A673 (cell line): ENCODE data around the gene CPE. TPM values are rescaled to one million over a fixed set of nuclear protein-coding genes. Genes with fewer than 3 reads are reported as not detected.

Experiments
- BruUV-seq: library from RNA; stranded (reverse); fragments of 400-500 nt; replicated peaks from 2 replicates; lab custom pipeline; 2021; lab: Mats Ljungman, UMichigan
- CTCF ChIA-PET: fragments of 300-600 bp; sonication (Branson Sonifier 250); formaldehyde crosslinking; loops from one replicate; lab custom pipeline; 2022; ENCODE audit warnings: antibody characterized with exemption; lab: Charles Lee
- POLR2A ChIA-PET: fragments of 300-600 bp; sonication (Branson Sonifier 250); formaldehyde crosslinking; loops from one replicate; lab custom pipeline; 2022; ENCODE audit warnings: antibody characterized with exemption; ENCODE audit not compliant: low non-redundant PET; lab: Charles Lee
- DNase-seq: peaks from one replicate; pipeline ENCODE4 v3.0.0-alpha.2; 2015; ENCODE audit warnings: low spot score
- H3K27ac ChIP-seq: fragments of 200-600 bp; sonication (generic); 2 replicates; pipeline ENCODE4 v1.5.1; 2016; ENCODE audit warnings: mixed run types, low read depth, mild to moderate bottlenecking, mixed read lengths, antibody characterized with exemption, low read length; ENCODE audit not compliant: poor library complexity, severe bottlenecking
- H3K27me3 ChIP-seq: fragments of 200-600 bp; sonication (generic); replicated peaks from 2 replicates; pipeline ENCODE4 v1.6.1; 2017; ENCODE audit warnings: mixed run types, low read depth, mild to moderate bottlenecking, mixed read lengths, antibody characterized with exemption, low read length; ENCODE audit not compliant: insufficient read depth, poor library complexity
- H3K36me3 ChIP-seq: fragments of 200-600 bp; sonication (generic); 2 replicates; pipeline ENCODE4 v1.6.1; 2016; ENCODE audit warnings: mixed run types, mild to moderate bottlenecking, mixed read lengths, antibody characterized with exemption, low read length; ENCODE audit not compliant: insufficient read depth, poor library complexity, severe bottlenecking
- H3K4me1 ChIP-seq: fragments of 200-600 bp; sonication (generic); 2 replicates; pipeline ENCODE4 v1.6.1; 2017; ENCODE audit warnings: mixed run types, mild to moderate bottlenecking, mixed read lengths, antibody characterized with exemption, low read length; ENCODE audit not compliant: insufficient read depth, poor library complexity, severe bottlenecking
- H3K4me3 ChIP-seq: fragments of 200-600 bp; sonication (generic); 2 replicates; pipeline ENCODE4 v1.5.1; 2016; ENCODE audit warnings: low read depth, mixed run types, mild to moderate bottlenecking, mixed read lengths, low read length; ENCODE audit not compliant: poor library complexity, severe bottlenecking
- H3K9me3 ChIP-seq: fragments of 200-600 bp; sonication (generic); 2 replicates; pipeline ENCODE4 v1.6.1; 2016; ENCODE audit warnings: mixed run types, low read depth, mild to moderate bottlenecking, mixed read lengths, antibody characterized with exemption, low read length; ENCODE audit not compliant: poor library complexity, severe bottlenecking
- EZH2 ChIP-seq: fragments of 200-600 bp; sonication (generic); IDR thresholded peaks from 2 replicates; pipeline ENCODE4 v1.6.1; 2017; ENCODE audit warnings: borderline replicate concordance, low read depth, mild to moderate bottlenecking, mixed read lengths, antibody characterized with exemption, low read length; ENCODE audit not compliant: poor library complexity, severe bottlenecking
- intact Hi-C: fragments of 100-400 bp; cut with micrococcal nuclease; formaldehyde crosslinking; loops from one replicate; pipeline ENCODE4 v1.10.0; 2022; ENCODE audit not compliant: unreplicated experiment
- total RNA-seq: library from RNA; stranded (reverse); gene quantifications from 2 replicates; pipeline ENCODE4 v1.2.3, GENCODE V29; 2021
- TF ChIP-seq, protein P1 (sequence below): fragments of 300-800, 200-600 bp; sonication (generic); conservative IDR thresholded peaks from 2 replicates; pipeline ENCODE4 v1.5.1; 2017; ENCODE audit warnings: low read depth, mild to moderate bottlenecking, antibody characterized with exemption, low read length, moderate library complexity, mixed read lengths

CPE gene
- total RNA-seq, 1 experiment from 2014 or later: 27.2 TPM

DNA sequence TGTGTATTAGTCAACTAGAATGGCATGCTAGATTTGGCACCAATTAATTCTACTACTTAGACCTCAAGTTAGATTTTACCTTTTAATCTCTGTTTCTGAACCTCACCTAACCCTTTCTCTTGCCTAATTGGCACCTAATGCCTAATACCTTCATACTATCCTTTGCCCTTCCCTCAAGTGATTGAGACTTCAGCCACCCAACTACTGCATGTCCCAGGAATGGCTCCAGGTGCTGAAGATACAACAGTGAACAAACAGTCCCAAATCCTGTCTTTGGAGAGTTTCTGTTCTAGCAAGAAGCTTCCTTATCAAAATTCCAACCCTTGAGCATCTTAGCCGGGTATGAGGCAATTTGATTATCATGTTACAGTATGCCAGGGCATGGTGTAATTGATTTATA, 139.9 kb downstream of the CPE start:
- TF ChIP-seq, protein P1, sequence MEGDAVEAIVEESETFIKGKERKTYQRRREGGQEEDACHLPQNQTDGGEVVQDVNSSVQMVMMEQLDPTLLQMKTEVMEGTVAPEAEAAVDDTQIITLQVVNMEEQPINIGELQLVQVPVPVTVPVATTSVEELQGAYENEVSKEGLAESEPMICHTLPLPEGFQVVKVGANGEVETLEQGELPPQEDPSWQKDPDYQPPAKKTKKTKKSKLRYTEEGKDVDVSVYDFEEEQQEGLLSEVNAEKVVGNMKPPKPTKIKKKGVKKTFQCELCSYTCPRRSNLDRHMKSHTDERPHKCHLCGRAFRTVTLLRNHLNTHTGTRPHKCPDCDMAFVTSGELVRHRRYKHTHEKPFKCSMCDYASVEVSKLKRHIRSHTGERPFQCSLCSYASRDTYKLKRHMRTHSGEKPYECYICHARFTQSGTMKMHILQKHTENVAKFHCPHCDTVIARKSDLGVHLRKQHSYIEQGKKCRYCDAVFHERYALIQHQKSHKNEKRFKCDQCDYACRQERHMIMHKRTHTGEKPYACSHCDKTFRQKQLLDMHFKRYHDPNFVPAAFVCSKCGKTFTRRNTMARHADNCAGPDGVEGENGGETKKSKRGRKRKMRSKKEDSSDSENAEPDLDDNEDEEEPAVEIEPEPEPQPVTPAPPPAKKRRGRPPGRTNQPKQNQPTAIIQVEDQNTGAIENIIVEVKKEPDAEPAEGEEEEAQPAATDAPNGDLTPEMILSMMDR: no peak
- TF ChIP-seq EZH2: no peak
- ChIA-PET CTCF (no interaction called here), POLR2A (no interaction called here)
- Histone ChIP-seq H3K4me1 (no peaks in the 10 kb centered on the region), H3K4me3 (no peak overlapping the region), H3K27ac (no peak overlapping the region), H3K36me3 (no peaks in the 10 kb centered on the region), H3K27me3 (no peaks in the 10 kb centered on the region), H3K9me3 (no peaks in the 10 kb centered on the region)
- intact Hi-C loops: no loop called here
- DNase-seq: no peak
- no TSS peak for BruUV-seq

GRCh38 chr4:165519591-165519990, 140.8 kb downstream of the CPE start:
- TF ChIP-seq EZH2: no peak
- TF ChIP-seq, protein P1: no peak
- Histone ChIP-seq H3K27ac (no peak overlapping the region), H3K9me3 (no peaks in the 10 kb centered on the region), H3K4me1 (no peaks in the 10 kb centered on the region), H3K27me3 (no peaks in the 10 kb centered on the region), H3K4me3 (no peak overlapping the region), H3K36me3 (no peaks in the 10 kb centered on the region)
- intact Hi-C loops: no loop called here
- no peak for DNase-seq
- BruUV-seq: no TSS peak
- POLR2A ChIA-PET: no interaction called here
- CTCF ChIA-PET: no interaction called here

DNA sequence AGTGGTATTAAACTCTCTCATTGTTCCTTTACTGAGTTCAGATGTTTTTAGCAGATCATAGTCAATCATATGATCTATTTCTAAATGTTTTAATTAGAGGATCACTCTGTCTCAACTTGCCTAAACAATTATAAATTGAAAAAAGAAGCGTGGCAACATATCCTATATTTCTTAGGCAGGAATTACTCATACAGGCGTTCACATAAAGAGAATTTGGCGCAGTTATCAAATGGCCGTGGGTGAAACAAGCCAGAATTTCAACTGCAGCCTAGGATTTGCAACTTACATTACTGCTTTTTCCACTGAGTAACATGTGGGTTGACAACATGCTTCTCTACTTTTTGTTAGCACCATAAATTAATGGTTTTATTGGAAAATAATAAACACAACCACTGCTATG, 141.3 kb downstream of the CPE start:
- H3K9me3 ChIP-seq: no peaks in the 10 kb centered on the region
- intact Hi-C loops: no loop called here
- H3K27ac ChIP-seq: no peak overlapping the region
- H3K36me3 ChIP-seq: no peaks in the 10 kb centered on the region
- H3K4me3 ChIP-seq: no peak overlapping the region
- DNase-seq: no peak
- no peaks in the 10 kb centered on the region for H3K27me3 ChIP-seq
- BruUV-seq: no TSS peak
- TF ChIP-seq EZH2: no peak
- TF ChIP-seq, protein P1: no peak
- no peaks in the 10 kb centered on the region for H3K4me1 ChIP-seq
- ChIA-PET CTCF (no interaction called here), POLR2A (no interaction called here)
